Activated naive CD8-positive, alpha-beta T cell treated with anti-CD3 and anti-CD28 coated beads, Interleukin-2, amount 10 ng/mL, durations not matched to agents 7 days and 5 days (primary cell): ENCODE results near the gene SLC6A19. TPM values are rescaled to one million over a fixed set of nuclear protein-coding genes. Genes with fewer than 3 reads are reported as not detected.

Source experiments
- ATAC-seq: fragments of 150-1000 bp; cut with Tn5 transposase; one replicate; pipeline ENCODE4 v1.10.0; 2021; ENCODE audit warnings: low read depth, moderate library complexity
- POLR2A ChIA-PET: fragments of 350-600 bp; sonication (Branson Sonifier 250); formaldehyde crosslinking; loops from one replicate; lab custom pipeline; 2021; ENCODE audit warnings: antibody characterized with exemption; lab: Charles Lee
- DNase-seq: peaks from one replicate; pipeline ENCODE4 v3.0.0; 2021
- H3K27ac Mint-ChIP-seq: one replicate; pipeline ENCODE4 v1.8.0; 2022; ENCODE audit warnings: mild to moderate bottlenecking, mixed read lengths
- H3K27me3 Mint-ChIP-seq: one replicate; pipeline ENCODE4 v1.8.0; 2022; ENCODE audit warnings: mild to moderate bottlenecking, moderate library complexity, mixed read lengths
- H3K36me3 Mint-ChIP-seq: one replicate; pipeline ENCODE4 v1.8.0; 2021; ENCODE audit warnings: mild to moderate bottlenecking, mixed read lengths
- H3K4me1 Mint-ChIP-seq: one replicate; pipeline ENCODE4 v1.8.0; 2021; ENCODE audit warnings: mixed read lengths
- H3K4me3 Mint-ChIP-seq: one replicate; pipeline ENCODE4 v1.8.0; 2022; ENCODE audit warnings: mild to moderate bottlenecking, moderate library complexity, mixed read lengths
- H3K9me3 Mint-ChIP-seq: one replicate; pipeline ENCODE4 v1.8.0; 2021; ENCODE audit warnings: mixed read lengths
- total RNA-seq, 2 experiments: library from RNA; stranded (reverse); gene quantifications; one replicate each; pipeline ENCODE4 v1.2.3, GENCODE V29; 2021

SLC6A19 gene
- total RNA-seq, 2 experiments from 2014 or later, result not detected

DNA sequence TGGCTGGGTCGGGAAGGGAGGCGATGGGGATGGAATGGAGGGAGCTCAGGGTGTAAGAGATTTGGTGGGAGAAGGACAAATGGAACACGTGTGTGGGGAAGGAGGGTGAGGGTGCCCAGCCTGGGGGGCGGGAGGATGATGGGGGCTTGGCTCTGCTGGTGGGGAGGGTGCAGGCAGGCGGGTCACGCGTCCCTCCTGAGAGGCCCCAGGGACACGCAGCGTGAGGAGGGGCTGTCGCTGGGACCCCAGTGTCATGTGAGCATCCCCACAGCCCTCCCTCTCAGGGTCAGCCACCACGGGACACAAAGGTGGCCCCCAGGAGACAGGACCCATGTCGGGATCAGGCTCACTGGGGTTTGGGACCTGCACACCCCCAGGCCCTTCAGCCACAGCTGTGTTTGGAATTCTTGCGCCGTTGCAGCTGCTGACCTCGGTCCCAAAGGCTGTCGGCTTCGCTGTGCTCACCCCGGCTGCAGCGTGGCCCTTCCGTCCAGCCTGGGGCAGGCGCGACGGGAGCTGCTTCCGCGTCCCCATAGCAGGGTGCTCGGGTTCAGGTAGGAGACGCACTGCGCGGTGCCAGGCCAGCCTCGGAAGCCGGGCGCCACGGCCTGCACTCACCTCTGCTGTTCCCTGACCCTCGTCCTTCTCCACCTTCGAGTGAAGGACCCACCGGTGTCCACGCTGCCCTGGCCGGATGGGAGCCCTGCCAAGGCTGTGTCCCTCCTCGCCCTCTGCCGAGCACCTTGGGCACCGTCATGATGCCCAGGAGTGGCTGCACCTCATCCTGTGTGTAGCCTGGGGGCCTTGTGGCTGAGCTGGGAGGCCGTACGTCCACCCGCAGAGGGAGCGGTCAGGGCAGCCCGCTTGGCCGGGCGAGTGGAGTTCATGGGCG, 5.4 kb downstream of the SLC6A19 start:
- Mint-ChIP-seq H3K4me3 (no peak overlapping the region), H3K9me3 (no peaks in the 10 kb centered on the region), H3K27ac (no peak overlapping the region), H3K4me1 (no peaks in the 10 kb centered on the region), H3K27me3 (peaks cover 6% of the 10 kb centered on the region), H3K36me3 (no peaks in the 10 kb centered on the region)
- POLR2A ChIA-PET, result no interaction called here
- no peak for ATAC-seq
- no peak for DNase-seq

DNA sequence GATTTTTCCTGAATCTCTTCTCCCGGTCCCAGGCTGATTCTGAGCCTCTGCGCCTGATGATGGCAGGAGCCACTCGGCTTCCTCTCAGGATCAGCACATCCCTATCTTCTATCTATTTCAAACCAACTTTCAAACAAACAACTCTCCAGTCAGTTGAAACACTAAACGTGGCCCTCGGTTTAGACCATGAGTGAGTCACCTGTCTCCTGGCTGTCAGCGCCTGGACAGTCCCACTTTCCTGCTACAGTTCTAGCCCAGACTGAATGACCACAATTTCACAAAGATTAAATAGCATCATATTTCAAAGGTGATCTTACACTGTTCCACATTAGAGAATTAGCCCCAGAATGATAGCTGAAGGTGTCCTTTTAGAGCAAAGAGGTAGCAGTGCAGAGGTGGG, 6.2 kb downstream of the SLC6A19 start:
- Mint-ChIP-seq H3K4me3 (no peak overlapping the region), H3K36me3 (no peaks in the 10 kb centered on the region), H3K9me3 (no peaks in the 10 kb centered on the region), H3K27ac (no peak overlapping the region), H3K27me3 (peaks cover 6% of the 10 kb centered on the region), H3K4me1 (no peaks in the 10 kb centered on the region)
- POLR2A ChIA-PET, result no interaction called here
- ATAC-seq (no peak), DNase-seq (no peak)

DNA sequence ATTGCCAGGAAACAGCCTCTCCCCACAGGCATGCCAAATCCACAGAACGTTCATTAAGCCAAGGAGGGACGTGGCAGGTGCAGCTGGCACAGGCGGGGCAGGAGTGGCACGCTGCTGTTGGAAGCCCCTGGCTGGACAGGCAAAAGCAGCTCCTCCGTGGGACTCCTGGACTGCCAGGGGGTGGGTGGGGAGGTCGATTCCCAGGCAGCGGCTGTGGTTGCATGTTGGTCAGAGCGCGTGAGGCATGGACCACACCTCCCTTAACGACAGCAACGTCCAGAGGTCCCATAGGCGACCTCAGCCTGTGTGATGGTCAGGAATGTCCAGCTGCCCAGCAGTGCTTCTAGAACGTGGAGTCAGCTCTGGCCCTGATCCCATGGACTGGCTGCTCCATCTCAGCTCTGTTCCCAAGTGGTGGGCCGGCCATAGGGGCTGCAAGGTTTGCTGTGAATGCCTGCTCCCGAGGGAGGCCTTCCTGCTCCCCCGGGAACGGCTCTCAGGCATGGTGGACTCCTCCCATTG, 6.9 kb downstream of the SLC6A19 start:
- Mint-ChIP-seq H3K36me3 (no peaks in the 10 kb centered on the region), H3K27me3 (peaks cover 6% of the 10 kb centered on the region), H3K4me3 (no peak overlapping the region), H3K4me1 (no peaks in the 10 kb centered on the region), H3K9me3 (no peaks in the 10 kb centered on the region), H3K27ac (no peak overlapping the region)
- ATAC-seq, result no peak
- no peak for DNase-seq
- POLR2A ChIA-PET, result no interaction called here

DNA sequence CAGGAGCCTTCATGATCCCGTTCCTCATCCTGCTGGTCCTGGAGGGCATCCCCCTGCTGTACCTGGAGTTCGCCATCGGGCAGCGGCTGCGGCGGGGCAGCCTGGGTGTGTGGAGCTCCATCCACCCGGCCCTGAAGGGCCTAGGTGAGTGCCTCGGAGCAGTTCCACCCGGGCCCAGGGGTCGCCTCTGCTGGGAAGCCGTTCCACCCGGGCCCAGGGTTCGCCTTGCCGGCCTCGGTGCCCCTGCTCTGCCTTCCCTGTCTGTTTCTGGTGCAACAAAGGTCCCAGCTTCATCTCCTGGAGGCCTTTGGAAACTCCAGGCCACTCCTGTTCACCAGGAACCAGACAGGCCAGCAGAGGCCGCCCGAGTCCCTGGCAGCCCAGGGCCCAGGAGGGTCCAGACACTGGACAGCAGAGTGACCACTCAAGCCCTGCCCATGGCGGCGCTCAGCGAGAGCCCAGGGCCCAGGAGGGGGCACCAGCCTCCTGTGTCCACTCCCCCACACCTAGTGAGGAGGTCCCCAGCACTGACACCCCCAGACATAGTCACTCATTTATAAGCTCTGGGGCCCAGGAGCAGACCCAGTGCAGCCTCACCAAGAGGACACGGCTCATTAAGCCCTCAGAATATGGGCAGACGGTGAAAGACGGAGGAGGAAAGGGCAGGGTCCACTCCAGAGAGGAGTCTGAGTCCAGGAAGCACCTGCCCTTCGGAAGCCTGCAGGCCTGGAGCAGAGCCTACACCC, 7.5 kb downstream of the SLC6A19 start:
- Mint-ChIP-seq H3K36me3 (no peaks in the 10 kb centered on the region), H3K27me3 (peaks cover 6% of the 10 kb centered on the region), H3K9me3 (no peaks in the 10 kb centered on the region), H3K4me1 (no peaks in the 10 kb centered on the region), H3K4me3 (no peak overlapping the region), H3K27ac (no peak overlapping the region)
- no peak for ATAC-seq
- POLR2A ChIA-PET, result no interaction called here
- no peak for DNase-seq

- H3K4me3 Mint-ChIP-seq, result no peak overlapping the region
- H3K9me3 Mint-ChIP-seq, result no peaks in the 10 kb centered on the region
- POLR2A ChIA-PET, result no interaction called here
- H3K36me3 Mint-ChIP-seq, result no peaks in the 10 kb centered on the region
- H3K27me3 Mint-ChIP-seq, result peaks cover 6% of the 10 kb centered on the region
- no peaks in the 10 kb centered on the region for H3K4me1 Mint-ChIP-seq
- no peak for DNase-seq
- H3K27ac Mint-ChIP-seq, result no peak overlapping the region
- ATAC-seq, result no peak
Measured at GRCh38 chr5:1209489-1209852, 8.1 kb downstream of the SLC6A19 start.

DNA sequence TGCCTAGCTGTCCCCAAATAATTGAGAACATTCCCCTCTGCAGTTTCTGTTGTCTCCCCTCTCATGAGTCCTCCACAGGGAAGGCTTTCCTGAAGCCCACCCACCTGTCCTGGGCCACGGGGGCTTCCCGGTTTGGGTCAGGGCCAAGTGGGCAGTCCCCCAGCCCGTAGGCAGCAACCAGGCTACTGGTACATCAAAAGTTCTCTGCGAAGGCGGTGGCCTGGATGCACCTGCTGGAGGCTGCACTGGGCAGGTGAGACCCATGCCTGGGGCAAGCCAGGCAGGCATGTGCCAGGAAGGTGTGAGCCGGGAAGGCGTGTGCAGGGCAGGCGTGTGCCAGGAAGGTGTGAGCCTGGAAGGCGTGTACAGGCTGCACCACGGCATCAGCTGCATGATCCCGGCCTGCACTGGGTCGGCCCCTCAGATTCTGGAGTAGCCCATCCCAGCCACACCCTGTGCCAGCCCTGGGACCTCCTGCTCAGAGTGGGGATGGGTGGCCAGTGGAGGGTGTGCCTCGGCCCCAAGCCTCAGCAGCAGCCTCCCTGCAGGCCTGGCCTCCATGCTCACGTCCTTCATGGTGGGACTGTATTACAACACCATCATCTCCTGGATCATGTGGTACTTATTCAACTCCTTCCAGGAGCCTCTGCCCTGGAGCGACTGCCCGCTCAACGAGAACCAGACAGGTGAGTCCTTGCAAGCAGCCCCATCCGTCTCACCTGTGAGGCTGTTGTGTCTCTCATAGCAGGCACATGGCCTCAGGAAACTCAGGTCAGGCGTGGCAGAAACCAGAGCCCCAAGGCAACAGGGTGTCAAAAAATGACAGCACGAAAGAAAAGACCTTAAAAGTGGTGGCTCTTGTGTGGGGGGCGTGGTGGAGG, 8.7 kb downstream of the SLC6A19 start:
- ATAC-seq (no peak), DNase-seq (no peak)
- POLR2A ChIA-PET, result no interaction called here
- Mint-ChIP-seq H3K27me3 (peaks cover 4% of the 10 kb centered on the region), H3K9me3 (no peaks in the 10 kb centered on the region), H3K36me3 (no peaks in the 10 kb centered on the region), H3K27ac (no peak overlapping the region), H3K4me3 (no peak overlapping the region), H3K4me1 (no peaks in the 10 kb centered on the region)

DNA sequence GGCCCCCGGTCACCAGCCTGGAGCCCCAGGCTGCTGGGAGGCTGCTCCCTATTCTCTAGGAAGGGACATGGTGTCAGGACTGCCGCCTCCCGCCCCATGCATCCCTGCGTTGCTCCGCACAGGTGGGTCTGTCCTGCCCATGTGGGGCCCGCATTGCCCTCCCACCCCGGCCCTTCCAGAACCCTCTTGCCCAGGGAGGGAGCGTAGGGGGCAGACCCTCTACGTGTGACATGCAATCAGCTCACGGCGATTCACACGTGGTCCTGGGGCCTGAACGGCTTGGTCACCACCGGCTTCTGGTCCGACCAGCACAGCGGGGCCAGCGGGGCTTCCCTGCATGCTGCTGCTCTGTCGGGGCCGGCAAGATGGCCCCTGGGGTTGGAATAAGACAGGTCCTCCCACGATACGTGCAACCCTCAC, 9.4 kb downstream of the SLC6A19 start:
- H3K9me3 Mint-ChIP-seq, result peaks cover 1% of the 10 kb centered on the region
- POLR2A ChIA-PET, result no interaction called here
- no peaks in the 10 kb centered on the region for H3K27me3 Mint-ChIP-seq
- H3K4me3 Mint-ChIP-seq, result no peak overlapping the region
- no peak for ATAC-seq
- DNase-seq, result no peak
- H3K4me1 Mint-ChIP-seq, result no peaks in the 10 kb centered on the region
- H3K36me3 Mint-ChIP-seq, result no peaks in the 10 kb centered on the region
- H3K27ac Mint-ChIP-seq, result no peak overlapping the region

DNA sequence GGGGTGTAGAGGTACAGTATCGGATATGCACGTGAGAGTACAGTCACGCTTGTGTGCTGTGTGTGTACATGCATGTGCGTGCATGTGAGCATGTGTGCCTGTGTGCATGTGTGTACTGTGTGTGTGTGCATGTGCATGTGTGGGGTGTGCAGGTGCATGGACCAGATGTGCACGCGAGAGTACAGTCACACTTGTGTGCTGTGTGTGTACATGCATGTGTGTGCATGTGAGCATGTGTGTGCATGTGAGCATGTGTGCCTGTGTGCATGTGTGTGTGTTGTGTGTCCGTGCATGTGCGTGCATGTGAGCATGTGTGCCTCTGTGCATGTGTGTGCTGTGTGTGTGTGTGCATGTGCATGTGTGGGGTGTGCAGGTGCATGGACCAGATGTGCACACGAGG, 10.3 kb downstream of the SLC6A19 start:
- Mint-ChIP-seq H3K4me3 (no peak overlapping the region), H3K27ac (no peak overlapping the region), H3K27me3 (no peaks in the 10 kb centered on the region), H3K9me3 (peaks cover 1% of the 10 kb centered on the region), H3K36me3 (no peaks in the 10 kb centered on the region), H3K4me1 (no peaks in the 10 kb centered on the region)
- DNase-seq (no peak), ATAC-seq (no peak)
- POLR2A ChIA-PET, result no interaction called here

DNA sequence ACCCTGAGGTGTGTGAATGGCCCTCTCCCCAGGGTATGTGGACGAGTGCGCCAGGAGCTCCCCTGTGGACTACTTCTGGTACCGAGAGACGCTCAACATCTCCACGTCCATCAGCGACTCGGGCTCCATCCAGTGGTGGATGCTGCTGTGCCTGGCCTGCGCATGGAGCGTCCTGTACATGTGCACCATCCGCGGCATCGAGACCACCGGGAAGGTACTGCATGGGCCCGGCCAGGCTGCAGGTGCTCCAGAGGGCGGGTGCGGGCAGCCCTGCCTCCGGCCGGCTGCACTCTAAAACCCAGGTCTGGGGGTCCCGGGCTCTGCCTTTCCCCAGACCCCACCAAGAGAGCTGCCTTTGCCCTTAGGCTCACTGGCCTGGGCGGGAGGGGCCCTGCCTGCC, 10.9 kb downstream of the SLC6A19 start:
- Mint-ChIP-seq H3K36me3 (no peaks in the 10 kb centered on the region), H3K9me3 (peaks cover 1% of the 10 kb centered on the region), H3K27ac (no peak overlapping the region), H3K4me3 (no peak overlapping the region), H3K27me3 (no peaks in the 10 kb centered on the region), H3K4me1 (no peaks in the 10 kb centered on the region)
- ATAC-seq (no peak), DNase-seq (no peak)
- POLR2A ChIA-PET, result no interaction called here

DNA sequence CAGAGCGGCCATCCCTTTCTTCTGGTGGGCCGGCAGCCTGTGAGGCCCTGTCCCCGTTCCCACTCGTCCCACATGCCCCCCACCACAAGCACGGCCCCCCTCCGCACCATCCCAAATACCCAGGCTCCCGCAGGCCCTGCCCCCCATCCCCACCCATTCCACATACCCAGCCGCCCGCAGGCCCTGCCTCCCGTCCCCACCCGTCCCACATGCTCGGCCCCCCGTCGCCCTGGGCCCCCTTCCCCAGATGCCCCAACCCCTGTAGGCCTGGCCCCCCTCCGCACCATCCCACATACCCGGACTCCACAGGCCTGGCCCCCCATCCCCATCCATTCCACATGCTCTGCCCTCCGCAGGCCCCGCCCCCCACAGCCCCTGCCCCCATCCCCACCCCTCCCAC, 11.5 kb downstream of the SLC6A19 start:
- H3K27ac Mint-ChIP-seq, result no peak overlapping the region
- ATAC-seq (no peak), DNase-seq (no peak)
- peaks cover 3% of the 10 kb centered on the region for H3K27me3 Mint-ChIP-seq
- H3K4me3 Mint-ChIP-seq, result no peak overlapping the region
- no peaks in the 10 kb centered on the region for H3K36me3 Mint-ChIP-seq
- peaks cover 1% of the 10 kb centered on the region for H3K9me3 Mint-ChIP-seq
- POLR2A ChIA-PET, result no interaction called here
- peaks cover 2% of the 10 kb centered on the region for H3K4me1 Mint-ChIP-seq

DNA sequence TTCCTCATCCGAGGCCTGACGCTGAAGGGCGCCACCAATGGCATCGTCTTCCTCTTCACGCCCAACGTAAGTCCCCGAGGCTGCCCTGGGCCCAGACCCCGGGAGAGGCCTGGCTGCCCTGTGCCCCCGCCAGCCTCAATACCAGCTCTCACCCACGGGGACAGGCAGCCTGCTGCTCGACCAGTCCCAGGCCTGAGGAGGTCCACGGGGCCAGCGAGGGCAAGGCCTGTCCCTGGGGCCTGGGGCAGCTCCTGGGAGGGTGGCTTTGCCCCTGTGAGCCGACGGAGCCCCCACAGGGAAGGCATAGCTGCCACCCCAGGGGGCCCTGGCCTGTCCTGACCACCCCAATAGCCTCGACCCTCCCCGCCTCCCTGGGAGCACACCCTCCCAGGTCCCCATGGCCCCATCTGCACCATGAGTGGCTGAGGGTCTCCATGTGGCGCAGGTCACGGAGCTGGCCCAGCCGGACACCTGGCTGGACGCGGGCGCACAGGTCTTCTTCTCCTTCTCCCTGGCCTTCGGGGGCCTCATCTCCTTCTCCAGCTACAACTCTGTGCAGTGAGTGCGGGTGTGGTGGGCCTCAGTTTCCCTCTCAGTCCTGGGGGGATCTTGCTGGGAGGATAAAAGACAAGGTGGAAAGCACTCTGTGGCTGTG, 12.2 kb downstream of the SLC6A19 start:
- Mint-ChIP-seq H3K9me3 (peaks cover 1% of the 10 kb centered on the region), H3K27ac (no peak overlapping the region), H3K4me1 (peaks cover 2% of the 10 kb centered on the region), H3K36me3 (no peaks in the 10 kb centered on the region), H3K27me3 (peaks cover 3% of the 10 kb centered on the region), H3K4me3 (no peak overlapping the region)
- DNase-seq, result no peak
- no peak for ATAC-seq
- POLR2A ChIA-PET, result no interaction called here

GRCh38 chr5:1214163-1214935, 13.0 kb downstream of the SLC6A19 start:
- H3K4me3 Mint-ChIP-seq, result no peak overlapping the region
- no peak overlapping the region for H3K27ac Mint-ChIP-seq
- H3K36me3 Mint-ChIP-seq, result no peaks in the 10 kb centered on the region
- H3K9me3 Mint-ChIP-seq, result peaks cover 1% of the 10 kb centered on the region
- peaks cover 4% of the 10 kb centered on the region for H3K27me3 Mint-ChIP-seq
- ATAC-seq (no peak), DNase-seq (no peak)
- POLR2A ChIA-PET, result no interaction called here
- peaks cover 2% of the 10 kb centered on the region for H3K4me1 Mint-ChIP-seq
